ENCODE measurements around the gene S100A11. TPM values are rescaled to one million over a fixed set of nuclear protein-coding genes. Genes with fewer than 3 reads are reported as not detected.
A peak's percentile ranks its signal among the peaks of the same experiment; 100 is the strongest.

Gene S100A11
- polyA plus RNA-seq (2012; rRNA removed), result 565 and 736 TPM in 2 replicates
- polyA plus RNA-seq (2012; cell fraction: cytosol; rRNA removed), result 703 and 835 TPM in 2 replicates
- polyA plus RNA-seq (2012; cell fraction: nucleus; rRNA removed), result 163 and 193 TPM in 2 replicates

DNA sequence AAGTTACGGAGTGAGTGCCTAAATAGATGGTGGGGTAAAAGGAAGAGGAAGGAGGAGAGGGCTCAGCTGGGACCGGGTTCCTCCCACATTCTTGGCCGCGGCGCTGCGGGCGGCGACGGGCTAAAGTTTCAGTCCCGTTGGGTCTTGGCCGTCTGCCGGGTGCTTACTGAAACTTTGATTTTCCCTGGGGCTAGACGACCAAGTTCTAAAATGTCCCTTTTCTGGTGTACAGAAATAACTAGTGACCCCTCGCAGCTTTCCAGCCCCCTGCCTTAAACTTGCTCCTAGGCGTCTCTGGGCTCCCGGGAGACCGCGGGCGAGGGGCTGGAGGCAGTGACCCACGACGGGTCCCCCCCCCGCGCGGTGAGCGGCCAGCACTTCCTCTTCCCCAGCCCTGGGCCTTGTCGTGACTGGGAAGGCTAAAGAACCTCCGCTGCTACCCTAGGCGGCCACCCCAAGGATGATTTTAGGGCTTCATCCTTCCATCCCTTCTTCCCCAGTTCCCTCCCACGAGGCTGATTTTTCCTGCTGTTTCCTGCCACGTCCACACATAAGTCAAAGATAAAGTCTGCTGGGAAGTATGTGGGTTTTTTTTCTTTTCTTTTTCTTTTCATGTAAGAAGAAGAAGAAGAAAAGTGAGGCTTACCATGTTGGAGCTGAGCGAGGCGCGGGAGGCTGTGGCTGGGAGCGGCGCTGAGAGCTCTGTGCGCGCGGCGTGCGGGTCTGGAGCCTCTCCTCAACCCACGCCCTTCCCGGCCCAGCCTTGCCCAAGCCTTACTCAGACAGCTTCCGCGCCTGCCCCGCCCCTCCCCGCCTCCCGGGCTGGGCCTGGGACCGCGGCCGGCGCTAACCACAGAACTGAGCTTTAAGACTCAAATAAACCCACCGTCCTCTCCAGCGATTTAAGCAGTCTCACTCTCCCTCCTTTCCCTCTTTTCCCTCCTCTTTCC is at the start of gene S100A11:
TSS of gene S100A11 (minus strand) at position 738 of the 950 bp plus-strand sequence. CDS start at position 649, 89 bp downstream.
- Histone ChIP-seq H3K4me2 (peak within 1 kb of the TSS; percentile 88), H3K4me1 (ENCODE audit: control insufficient read depth in 1 of 2, insufficient read depth in 2 of 2, low read depth in 1 of 2, low read length in 1 of 2) (peaks cover 12 to 20% of the 10 kb centered on the region in 2 experiments; a peak in 2 of 4 replicates), H3K79me2 (ENCODE audit: insufficient read depth) (peaks cover 49% of the 10 kb centered on the region), H3K9me2 (no peaks in the 10 kb centered on the region), H2AFZ (ENCODE audit: low read depth) (peak within 1 kb of the TSS; percentile 95), H3K9me3 (no peaks in the 10 kb centered on the region), H3K36me3 (replicated peaks in 1 of 2; ENCODE audit: control insufficient read depth in 1 of 2, insufficient read depth in 2 of 2, low read length in 1 of 2) (peaks cover 27 to 29% of the 10 kb centered on the region in 2 experiments), H4K20me1 (ENCODE audit: insufficient read depth) (peaks cover 18% of the 10 kb centered on the region), H3K27ac (ENCODE audit: low read depth in 2 of 2, low read length in 1 of 2) (peak within 1 kb of the TSS; percentile 93 to 94), H3K9ac (peak within 1 kb of the TSS; percentile 99), H3F3A (replicated peaks; ENCODE audit: insufficient read depth) (peaks cover 40% of the 10 kb centered on the region), H3K27me3 (ENCODE audit: insufficient read depth) (peaks cover 18% of the 10 kb centered on the region; the same call in 1 of the 2 replicates), H3K4me3 (ENCODE audit: low read depth in 2 of 2, low read length in 1 of 2) (peak within 1 kb of the TSS; percentile 69 to 91)
- TF ChIP-seq POLR2AphosphoS5 (IDR thresholded peaks at IDR 0.05; ENCODE audit: low read depth, low read length) (peak; percentile 97), TEAD4 (IDR thresholded peaks at IDR 0.05; ENCODE audit: borderline replicate concordance, insufficient read depth) (no peak), GABPA (IDR thresholded peaks at IDR 0.05; ENCODE audit: low read depth) (no peak), RFX5 (IDR thresholded peaks at IDR 0.05; ENCODE audit: low read length) (no peak), NRF1 (IDR thresholded peaks at IDR 0.05; ENCODE audit: low read depth, low read length) (peak; percentile 22; the same call in 1 of the 2 replicates), MXI1 (IDR thresholded peaks at IDR 0.05; ENCODE audit: low read depth, low read length) (peak; percentile 41; the same call in 1 of the 2 replicates), FOSL2 (IDR thresholded peaks at IDR 0.05; ENCODE audit: borderline replicate concordance, low read depth) (no peak), TAF1 (IDR thresholded peaks at IDR 0.05; ENCODE audit: borderline replicate concordance, low read depth, low read length) (peak; percentile 91), SIN3A (IDR thresholded peaks at IDR 0.05; ENCODE audit: borderline replicate concordance, low read depth, low read length) (peak; percentile 85; the same call in 1 of the 2 replicates), FOXM1 (IDR thresholded peaks at IDR 0.05; ENCODE audit: low read depth) (no peak)
- TF ChIP-seq, protein P1, sequence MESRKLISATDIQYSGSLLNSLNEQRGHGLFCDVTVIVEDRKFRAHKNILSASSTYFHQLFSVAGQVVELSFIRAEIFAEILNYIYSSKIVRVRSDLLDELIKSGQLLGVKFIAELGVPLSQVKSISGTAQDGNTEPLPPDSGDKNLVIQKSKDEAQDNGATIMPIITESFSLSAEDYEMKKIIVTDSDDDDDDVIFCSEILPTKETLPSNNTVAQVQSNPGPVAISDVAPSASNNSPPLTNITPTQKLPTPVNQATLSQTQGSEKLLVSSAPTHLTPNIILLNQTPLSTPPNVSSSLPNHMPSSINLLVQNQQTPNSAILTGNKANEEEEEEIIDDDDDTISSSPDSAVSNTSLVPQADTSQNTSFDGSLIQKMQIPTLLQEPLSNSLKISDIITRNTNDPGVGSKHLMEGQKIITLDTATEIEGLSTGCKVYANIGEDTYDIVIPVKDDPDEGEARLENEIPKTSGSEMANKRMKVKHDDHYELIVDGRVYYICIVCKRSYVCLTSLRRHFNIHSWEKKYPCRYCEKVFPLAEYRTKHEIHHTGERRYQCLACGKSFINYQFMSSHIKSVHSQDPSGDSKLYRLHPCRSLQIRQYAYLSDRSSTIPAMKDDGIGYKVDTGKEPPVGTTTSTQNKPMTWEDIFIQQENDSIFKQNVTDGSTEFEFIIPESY (IDR thresholded peaks at IDR 0.05; ENCODE audit: borderline replicate concordance, low read depth), result no peak
- TF ChIP-seq, protein P2, sequence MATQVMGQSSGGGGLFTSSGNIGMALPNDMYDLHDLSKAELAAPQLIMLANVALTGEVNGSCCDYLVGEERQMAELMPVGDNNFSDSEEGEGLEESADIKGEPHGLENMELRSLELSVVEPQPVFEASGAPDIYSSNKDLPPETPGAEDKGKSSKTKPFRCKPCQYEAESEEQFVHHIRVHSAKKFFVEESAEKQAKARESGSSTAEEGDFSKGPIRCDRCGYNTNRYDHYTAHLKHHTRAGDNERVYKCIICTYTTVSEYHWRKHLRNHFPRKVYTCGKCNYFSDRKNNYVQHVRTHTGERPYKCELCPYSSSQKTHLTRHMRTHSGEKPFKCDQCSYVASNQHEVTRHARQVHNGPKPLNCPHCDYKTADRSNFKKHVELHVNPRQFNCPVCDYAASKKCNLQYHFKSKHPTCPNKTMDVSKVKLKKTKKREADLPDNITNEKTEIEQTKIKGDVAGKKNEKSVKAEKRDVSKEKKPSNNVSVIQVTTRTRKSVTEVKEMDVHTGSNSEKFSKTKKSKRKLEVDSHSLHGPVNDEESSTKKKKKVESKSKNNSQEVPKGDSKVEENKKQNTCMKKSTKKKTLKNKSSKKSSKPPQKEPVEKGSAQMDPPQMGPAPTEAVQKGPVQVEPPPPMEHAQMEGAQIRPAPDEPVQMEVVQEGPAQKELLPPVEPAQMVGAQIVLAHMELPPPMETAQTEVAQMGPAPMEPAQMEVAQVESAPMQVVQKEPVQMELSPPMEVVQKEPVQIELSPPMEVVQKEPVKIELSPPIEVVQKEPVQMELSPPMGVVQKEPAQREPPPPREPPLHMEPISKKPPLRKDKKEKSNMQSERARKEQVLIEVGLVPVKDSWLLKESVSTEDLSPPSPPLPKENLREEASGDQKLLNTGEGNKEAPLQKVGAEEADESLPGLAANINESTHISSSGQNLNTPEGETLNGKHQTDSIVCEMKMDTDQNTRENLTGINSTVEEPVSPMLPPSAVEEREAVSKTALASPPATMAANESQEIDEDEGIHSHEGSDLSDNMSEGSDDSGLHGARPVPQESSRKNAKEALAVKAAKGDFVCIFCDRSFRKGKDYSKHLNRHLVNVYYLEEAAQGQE (IDR thresholded peaks at IDR 0.05; ENCODE audit: low read depth, low read length), result 0 out of 2 replicates have a peak, but pooled peaks have one; percentile 52
- TF ChIP-seq, protein P3, sequence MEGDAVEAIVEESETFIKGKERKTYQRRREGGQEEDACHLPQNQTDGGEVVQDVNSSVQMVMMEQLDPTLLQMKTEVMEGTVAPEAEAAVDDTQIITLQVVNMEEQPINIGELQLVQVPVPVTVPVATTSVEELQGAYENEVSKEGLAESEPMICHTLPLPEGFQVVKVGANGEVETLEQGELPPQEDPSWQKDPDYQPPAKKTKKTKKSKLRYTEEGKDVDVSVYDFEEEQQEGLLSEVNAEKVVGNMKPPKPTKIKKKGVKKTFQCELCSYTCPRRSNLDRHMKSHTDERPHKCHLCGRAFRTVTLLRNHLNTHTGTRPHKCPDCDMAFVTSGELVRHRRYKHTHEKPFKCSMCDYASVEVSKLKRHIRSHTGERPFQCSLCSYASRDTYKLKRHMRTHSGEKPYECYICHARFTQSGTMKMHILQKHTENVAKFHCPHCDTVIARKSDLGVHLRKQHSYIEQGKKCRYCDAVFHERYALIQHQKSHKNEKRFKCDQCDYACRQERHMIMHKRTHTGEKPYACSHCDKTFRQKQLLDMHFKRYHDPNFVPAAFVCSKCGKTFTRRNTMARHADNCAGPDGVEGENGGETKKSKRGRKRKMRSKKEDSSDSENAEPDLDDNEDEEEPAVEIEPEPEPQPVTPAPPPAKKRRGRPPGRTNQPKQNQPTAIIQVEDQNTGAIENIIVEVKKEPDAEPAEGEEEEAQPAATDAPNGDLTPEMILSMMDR (IDR thresholded peaks at IDR 0.05), result no peak
- TF ChIP-seq, protein P4, sequence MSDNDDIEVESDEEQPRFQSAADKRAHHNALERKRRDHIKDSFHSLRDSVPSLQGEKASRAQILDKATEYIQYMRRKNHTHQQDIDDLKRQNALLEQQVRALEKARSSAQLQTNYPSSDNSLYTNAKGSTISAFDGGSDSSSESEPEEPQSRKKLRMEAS (IDR thresholded peaks at IDR 0.05; ENCODE audit: low read depth), result peak; percentile 78
- DNase-seq, result peak; percentile 52
- WGBS (ENCODE audit: low lambda C conversion rate), result 1% methylated on average over 52 of the region's 53 CpGs
- ChIA-PET CTCF (interaction anchor here (1.3 to 2.8 kb wide), 3 partner anchors 15 to 35 kb away, joined by 4 to 13 read pairs (median 4); no protein-coding TSS in a partner anchor), POLR2A (no interaction called here)
